PC-3 (cell line): Measurements from ENCODE around the gene IRX2.

ENCODE experiments used
- CTCF ChIP-seq: fragments of 300-600 bp; sonication (generic); conservative IDR thresholded peaks from 2 replicates; pipeline ENCODE4 v1.5.1; 2017; ENCODE audit warnings: antibody characterized with exemption, low read depth, mild to moderate bottlenecking, low read length
- EZH2 ChIP-seq: fragments of 300-600 bp; sonication (generic); IDR thresholded peaks from one replicate; pipeline ENCODE4 v1.6.1; 2017; ENCODE audit warnings: antibody characterized with exemption, mild to moderate bottlenecking, low read length; ENCODE audit not compliant: unreplicated experiment
- EZH2phosphoT487 ChIP-seq: fragments of 300-600 bp; sonication (generic); IDR thresholded peaks from 2 replicates; pipeline ENCODE4 v1.6.1; 2018; ENCODE audit warnings: mild to moderate bottlenecking, antibody characterized with exemption, low read length, borderline replicate concordance

- TF ChIP-seq CTCF (no peak), EZH2phosphoT487 (no peak), EZH2 (no peak)
Observed at GRCh38 chr5:2727550-2727949, 23.9 kb downstream of the IRX2 start.
